ENCODE data around the gene POLR1A. TPM values are rescaled to one million over a fixed set of nuclear protein-coding genes. Genes with fewer than 3 reads are reported as not detected.

The POLR1A gene
- total RNA-seq, 2 experiments from 2014 or later, result 41.8 to 42.1 TPM

GRCh38 chr2:86017901-86018896, 87.5 kb downstream of the POLR1A start:
- CTCF ChIA-PET, result interaction anchor here (0.9 kb wide), 1 partner anchor 130 kb away, joined by 3 read pairs; the partner anchor contains the start of gene ST3GAL5
- no peak overlapping the region for H3K4me3 Mint-ChIP-seq
- POLR2A ChIA-PET, result interaction anchor here (1.4 kb wide), 1 partner anchor 9 kb away, joined by 3 read pairs; no protein-coding TSS in a partner anchor
- DNase-seq, result no peak
- no peak for ATAC-seq
- peaks cover 13% of the 10 kb centered on the region for H3K9me3 Mint-ChIP-seq
- H3K4me1 Mint-ChIP-seq (ENCODE audit: low read depth), result peaks cover 12% of the 10 kb centered on the region
- intact Hi-C loops (cut with micrococcal nuclease), result no loop called here
- no peaks in the 10 kb centered on the region for H3K27me3 Mint-ChIP-seq
- TF ChIP-seq, protein P1, sequence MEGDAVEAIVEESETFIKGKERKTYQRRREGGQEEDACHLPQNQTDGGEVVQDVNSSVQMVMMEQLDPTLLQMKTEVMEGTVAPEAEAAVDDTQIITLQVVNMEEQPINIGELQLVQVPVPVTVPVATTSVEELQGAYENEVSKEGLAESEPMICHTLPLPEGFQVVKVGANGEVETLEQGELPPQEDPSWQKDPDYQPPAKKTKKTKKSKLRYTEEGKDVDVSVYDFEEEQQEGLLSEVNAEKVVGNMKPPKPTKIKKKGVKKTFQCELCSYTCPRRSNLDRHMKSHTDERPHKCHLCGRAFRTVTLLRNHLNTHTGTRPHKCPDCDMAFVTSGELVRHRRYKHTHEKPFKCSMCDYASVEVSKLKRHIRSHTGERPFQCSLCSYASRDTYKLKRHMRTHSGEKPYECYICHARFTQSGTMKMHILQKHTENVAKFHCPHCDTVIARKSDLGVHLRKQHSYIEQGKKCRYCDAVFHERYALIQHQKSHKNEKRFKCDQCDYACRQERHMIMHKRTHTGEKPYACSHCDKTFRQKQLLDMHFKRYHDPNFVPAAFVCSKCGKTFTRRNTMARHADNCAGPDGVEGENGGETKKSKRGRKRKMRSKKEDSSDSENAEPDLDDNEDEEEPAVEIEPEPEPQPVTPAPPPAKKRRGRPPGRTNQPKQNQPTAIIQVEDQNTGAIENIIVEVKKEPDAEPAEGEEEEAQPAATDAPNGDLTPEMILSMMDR (IDR thresholded peaks at IDR 0.05), result no peak
- no peak overlapping the region for H3K27ac Mint-ChIP-seq
- H3K36me3 Mint-ChIP-seq (ENCODE audit: low read depth), result no peaks in the 10 kb centered on the region

- intact Hi-C loops (cut with micrococcal nuclease), result no loop called here
- no peak for DNase-seq
- H3K4me3 Mint-ChIP-seq, result no peak overlapping the region
- no peak for ATAC-seq
- H3K27ac Mint-ChIP-seq, result no peak overlapping the region
- no peaks in the 10 kb centered on the region for H3K27me3 Mint-ChIP-seq
- peaks cover 13% of the 10 kb centered on the region for H3K9me3 Mint-ChIP-seq
- TF ChIP-seq, protein P1 (IDR thresholded peaks at IDR 0.05), result no peak
- POLR2A ChIA-PET, result interaction anchor here (0.7 to 1.4 kb wide), 3 partner anchors 10 to 200 kb away, joined by 3 read pairs; no protein-coding TSS in a partner anchor
- H3K4me1 Mint-ChIP-seq (ENCODE audit: low read depth), result peaks cover 9% of the 10 kb centered on the region
- CTCF ChIA-PET, result interaction anchor here (1.1 kb wide), 2 partner anchors 64 to 127 kb away, joined by 3 read pairs; no protein-coding TSS in a partner anchor
- no peaks in the 10 kb centered on the region for H3K36me3 Mint-ChIP-seq (ENCODE audit: low read depth)
These were observed 89.1 kb downstream of the POLR1A start for GRCh38 chr2:86016581-86016980.

DNA sequence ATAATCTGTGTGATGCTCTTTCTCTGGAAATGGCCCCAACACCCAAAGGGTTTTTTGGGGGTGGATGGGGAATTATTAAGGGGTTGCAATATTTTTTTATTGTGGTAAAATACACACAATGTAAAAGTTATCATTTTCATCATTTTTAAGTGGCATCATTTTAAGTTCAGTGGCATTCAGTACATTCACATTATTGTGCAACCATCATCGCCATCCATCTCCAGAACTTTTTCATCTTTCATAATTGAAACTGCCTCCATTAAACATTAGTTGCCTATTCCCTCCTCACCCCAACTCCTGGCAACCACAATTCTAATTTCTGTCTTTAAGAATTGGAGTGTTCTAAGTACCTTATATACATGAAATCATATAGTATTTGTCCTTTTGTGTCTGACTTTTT, 90.0 kb downstream of the POLR1A start:
- Mint-ChIP-seq H3K4me1 (ENCODE audit: low read depth) (peaks cover 9% of the 10 kb centered on the region), H3K36me3 (ENCODE audit: low read depth) (no peaks in the 10 kb centered on the region), H3K9me3 (peaks cover 13% of the 10 kb centered on the region), H3K27me3 (no peaks in the 10 kb centered on the region), H3K27ac (no peak overlapping the region), H3K4me3 (no peak overlapping the region)
- DNase-seq (no peak), ATAC-seq (no peak)
- TF ChIP-seq, protein P1 (IDR thresholded peaks at IDR 0.05), result no peak
- intact Hi-C loops (cut with micrococcal nuclease), result no loop called here
- ChIA-PET CTCF (no interaction called here), POLR2A (no interaction called here)

- H3K4me3 Mint-ChIP-seq, result no peak overlapping the region
- no peak overlapping the region for H3K27ac Mint-ChIP-seq
- H3K27me3 Mint-ChIP-seq, result no peaks in the 10 kb centered on the region
- POLR2A ChIA-PET, result no interaction called here
- CTCF ChIA-PET, result interaction anchor here (1.0 kb wide), 1 partner anchor 21 kb away, joined by 3 read pairs; no protein-coding TSS in a partner anchor
- H3K9me3 Mint-ChIP-seq, result peaks cover 13% of the 10 kb centered on the region
- TF ChIP-seq, protein P1 (IDR thresholded peaks at IDR 0.05), result no peak
- DNase-seq (no peak), ATAC-seq (no peak)
- H3K4me1 Mint-ChIP-seq (ENCODE audit: low read depth), result peaks cover 9% of the 10 kb centered on the region
- H3K36me3 Mint-ChIP-seq (ENCODE audit: low read depth), result no peaks in the 10 kb centered on the region
- intact Hi-C loops (cut with micrococcal nuclease), result no loop called here
These were observed 90.7 kb downstream of the POLR1A start for GRCh38 chr2:86015006-86015405.

DNA sequence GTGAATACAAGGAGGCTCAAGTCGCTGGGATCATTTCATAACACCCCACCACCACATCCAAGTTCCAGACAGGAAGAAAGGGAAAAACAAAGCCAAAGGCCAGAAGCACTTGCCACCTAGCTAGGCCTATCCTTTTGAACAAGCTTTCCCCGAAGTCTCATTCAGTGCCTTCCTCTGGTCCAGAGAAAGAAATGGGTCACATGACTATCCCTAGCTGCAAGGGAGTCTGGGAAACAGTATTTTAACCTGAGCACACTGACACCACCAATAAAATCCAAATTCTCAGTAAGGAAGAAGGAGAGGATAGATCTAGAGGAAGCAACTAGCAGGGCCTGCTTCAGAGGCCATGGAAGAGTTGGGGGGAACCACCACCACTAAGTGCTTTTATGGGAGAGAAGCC, 91.2 kb downstream of the POLR1A start:
- Mint-ChIP-seq H3K27me3 (no peaks in the 10 kb centered on the region), H3K4me1 (ENCODE audit: low read depth) (peaks cover 9% of the 10 kb centered on the region), H3K36me3 (ENCODE audit: low read depth) (no peaks in the 10 kb centered on the region), H3K9me3 (peaks cover 13% of the 10 kb centered on the region), H3K27ac (no peak overlapping the region), H3K4me3 (no peak overlapping the region)
- ATAC-seq, result no peak
- POLR2A ChIA-PET, result interaction anchor here (1.2 kb wide), 1 partner anchor 20 kb away, joined by 3 read pairs; no protein-coding TSS in a partner anchor
- TF ChIP-seq, protein P1 (IDR thresholded peaks at IDR 0.05), result no peak
- DNase-seq, result no peak
- CTCF ChIA-PET, result interaction anchor here (0.9 to 1.2 kb wide), 4 partner anchors 21 to 201 kb away, joined by 3 to 4 read pairs (median 3); no protein-coding TSS in a partner anchor
- intact Hi-C loops (cut with micrococcal nuclease), result no loop called here
